A549 (cell line): ENCODE measurements around the gene CCR5AS.

Experiments used
- ATAC-seq, 2 experiments: fragments of 200-7000 bp in 1 of 2; fragments of >200 bp in 1 of 2; cut with Nextera tagmentation in 1 of 2; cut with Tn5 transposase in 1 of 2; 3 replicates each; pipeline versions ENCODE4 v1.8.0 to v1.9.1; 2018 to 2020; ENCODE audit warnings: mild to moderate bottlenecking in 1 of 2, moderate library complexity in 1 of 2
- CTCF ChIA-PET: fragments of 300-600 bp; sonication (Branson Sonifier 250); formaldehyde crosslinking; extraction: SDS; loops from one replicate; lab custom pipeline; 2021; ENCODE audit warnings: antibody characterized with exemption, inconsistent platforms; lab: Yijun Ruan, JAX
- POLR2A ChIA-PET: fragments of 350-600 bp; formaldehyde crosslinking; extraction: SDS; loops from one replicate; lab custom pipeline; 2021; ENCODE audit warnings: antibody characterized with exemption, inconsistent platforms; lab: Yijun Ruan, JAX
- DNase-seq, 2 experiments: peaks; one replicate each; pipeline versions ENCODE4 v3.0.0 to v3.0.0-alpha.2; 2011 to 2016; ENCODE audit warnings: low read depth in 1 of 2, low spot score in 1 of 2
- FAIRE-seq: peaks from 2 replicates; lab custom pipeline; 2011; peaks lifted over from hg19 to GRCh38; lab: Jason Lieb, UNC
- H3K27ac ChIP-seq, 2 experiments: fragments of >200 bp; sonication (Bioruptor Twin); formaldehyde crosslinking; 3 replicates each; pipeline ENCODE4 v1.5.1; 2016 to 2017
- H3K4me1 ChIP-seq: fragments of >200 bp; sonication (Bioruptor Twin); formaldehyde crosslinking; 3 replicates; pipeline ENCODE4 v1.6.1; 2016
- H3K4me2 ChIP-seq: fragments of >200 bp; sonication (Bioruptor Twin); formaldehyde crosslinking; 3 replicates; pipeline ENCODE4 v1.6.1; 2016
- H3K4me3 ChIP-seq: fragments of >200 bp; sonication (Bioruptor Twin); formaldehyde crosslinking; 3 replicates; pipeline ENCODE4 v1.5.1; 2016
- H3K9me3 ChIP-seq: fragments of >200 bp; sonication (Bioruptor Twin); formaldehyde crosslinking; 3 replicates; pipeline ENCODE4 v1.6.1; 2016
- CHD2 ChIP-seq: fragments of 150-350 bp; IDR thresholded peaks from 2 replicates; pipeline ENCODE4 v1.6.1; 2014; ENCODE audit warnings: low read length; ENCODE audit not compliant: partially characterized antibody
- CHD4 ChIP-seq: fragments of 200-600 bp; sonication (generic); IDR thresholded peaks from 2 replicates; pipeline ENCODE4 v1.6.1; 2016; ENCODE audit warnings: antibody characterized with exemption, mild to moderate bottlenecking, borderline replicate concordance
- CTCF ChIP-seq: fragments of >200 bp; sonication (Bioruptor Twin); formaldehyde crosslinking; IDR thresholded peaks from 3 replicates; pipeline ENCODE4 v1.5.1; 2016
- EP300 ChIP-seq, 2 experiments: fragments of >200 bp; sonication (Bioruptor Twin); formaldehyde crosslinking; IDR thresholded peaks; 2 replicates in 1 of 2; 3 replicates in 1 of 2; pipeline ENCODE4 v1.6.1; 2016 to 2017
- FOSB ChIP-seq: fragments of 250-450 bp; sonication (Bioruptor Pico); IDR thresholded peaks from 2 replicates; pipeline ENCODE4 v1.5.0; 2020; ENCODE audit warnings: mild to moderate bottlenecking, moderate library complexity
- GATA3 ChIP-seq: IDR thresholded peaks from 2 replicates; pipeline ENCODE4 v1.6.1; 2012; ENCODE audit warnings: borderline replicate concordance
- HMGXB4 ChIP-seq: fragments of 250-450 bp; sonication (Bioruptor Pico); IDR thresholded peaks from 2 replicates; pipeline ENCODE4 v1.5.0; 2021; ENCODE audit warnings: mild to moderate bottlenecking, moderate library complexity, borderline replicate concordance
- HOXA7 ChIP-seq: fragments of 250-450 bp; sonication (Bioruptor Pico); IDR thresholded peaks from 2 replicates; pipeline ENCODE4 v1.5.0; 2020; ENCODE audit warnings: mild to moderate bottlenecking, moderate library complexity
- HOXB5 ChIP-seq: fragments of 250-450 bp; sonication (Bioruptor Pico); IDR thresholded peaks from 2 replicates; pipeline ENCODE4 v1.5.0; 2020; ENCODE audit warnings: mild to moderate bottlenecking, moderate library complexity
- JUN ChIP-seq, 2 experiments: fragments of >200 bp; sonication (Bioruptor Twin); formaldehyde crosslinking; IDR thresholded peaks; 2 replicates in 1 of 2; 3 replicates in 1 of 2; pipeline ENCODE4 v1.6.1; 2016 to 2017
- MAFK ChIP-seq: fragments of 450-650 bp; IDR thresholded peaks from 2 replicates; pipeline ENCODE4 v1.6.1; 2014; ENCODE audit not compliant: partially characterized antibody
- MAZ ChIP-seq: fragments of 150-350 bp; IDR thresholded peaks from 2 replicates; pipeline ENCODE4 v1.6.1; 2014; ENCODE audit warnings: antibody characterized with exemption, low read depth, low read length, borderline replicate concordance
- MYC ChIP-seq: IDR thresholded peaks from 2 replicates; pipeline ENCODE4 v1.6.1; 2012; ENCODE audit warnings: mild to moderate bottlenecking, inconsistent platforms, low read length, improper control_type of control experiment, borderline replicate concordance
- PHF8 ChIP-seq: fragments of 200-600 bp; sonication (generic); IDR thresholded peaks from 2 replicates; pipeline ENCODE4 v1.6.1; 2016; ENCODE audit warnings: low read depth, mild to moderate bottlenecking, antibody characterized with exemption, moderate library complexity, borderline replicate concordance
- POLR2A ChIP-seq: IDR thresholded peaks from 2 replicates; pipeline ENCODE4 v1.6.1; 2012; ENCODE audit warnings: mild to moderate bottlenecking, low read length
- RAD21 ChIP-seq, 2 experiments: fragments of >200 bp in 1 of 2; sonication (Bioruptor Twin) in 1 of 2; formaldehyde crosslinking in 1 of 2; IDR thresholded peaks in 1 of 2; conservative IDR thresholded peaks in 1 of 2; 2 replicates in 1 of 2; 3 replicates in 1 of 2; pipeline ENCODE4 v1.6.1; 2012 to 2018; ENCODE audit warnings: inconsistent platforms in 1 of 2
- SMC3 ChIP-seq: fragments of >200 bp; sonication (Bioruptor Twin); formaldehyde crosslinking; IDR thresholded peaks from 3 replicates; pipeline ENCODE4 v1.6.1; 2018; ENCODE audit warnings: inconsistent platforms
- TP53 ChIP-seq: fragments of 250-450 bp; sonication (Bioruptor Pico); IDR thresholded peaks from 2 replicates; pipeline ENCODE4 v1.5.0; 2021; ENCODE audit warnings: mild to moderate bottlenecking, moderate library complexity
- ZFP36 ChIP-seq: fragments of 450-650 bp; IDR thresholded peaks from 2 replicates; pipeline ENCODE4 v1.6.1; 2014; ENCODE audit warnings: borderline replicate concordance; ENCODE audit not compliant: partially characterized antibody
- WGBS: methylation state at CpG from one replicate; pipeline ENCODE4 v1.1.6; 2017; ENCODE audit errors: missing lambda C conversion rate; 5-methylcytosine and 5-hydroxymethylcytosine counted together
- TF ChIP-seq, protein P1 (sequence below): IDR thresholded peaks from 2 replicates; pipeline ENCODE4 v1.6.1; 2012
- TF ChIP-seq, protein P2 (sequence below): fragments of 200-600 bp; sonication (generic); IDR thresholded peaks from 2 replicates; pipeline ENCODE4 v1.6.1; 2016; ENCODE audit warnings: antibody characterized with exemption, mild to moderate bottlenecking, moderate library complexity

CCR5AS gene

DNA sequence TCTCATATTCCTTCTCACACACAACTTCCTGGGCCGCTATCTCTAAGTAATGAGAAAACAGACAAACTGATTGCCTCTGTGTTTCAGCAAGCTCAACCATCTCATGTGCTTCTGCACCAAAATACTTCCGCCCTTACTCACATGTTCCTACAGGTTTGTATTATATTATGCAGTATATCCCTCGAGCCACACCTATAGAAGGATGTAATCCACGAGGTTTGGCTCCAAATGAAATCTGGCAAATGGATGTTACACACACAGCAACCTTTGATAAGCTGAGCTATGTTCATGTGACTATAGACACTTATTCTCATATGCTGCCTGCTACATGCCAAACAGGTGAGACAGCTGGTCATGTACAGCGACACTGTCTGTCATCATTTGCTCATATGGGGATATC lies 22.8 kb upstream of the CCR5AS start:
- DNase-seq (no peak), FAIRE-seq (no peak), ATAC-seq (no peak)
- ChIA-PET CTCF (interaction anchor here (1.3 kb wide), 1 partner anchor 13 kb away, joined by 4 read pairs; no protein-coding TSS in a partner anchor), POLR2A (no interaction called here)
- TF ChIP-seq SMC3 = no peak
- TF ChIP-seq CTCF = no peak
- no peak for TF ChIP-seq MAZ
- no peak for TF ChIP-seq ZFP36
- no peak for TF ChIP-seq HOXA7 (CRISPR knock-in tag)
- no peak for TF ChIP-seq CHD2
- TF ChIP-seq POLR2A = no peak
- no peak for TF ChIP-seq EP300 (IDR thresholded peaks at IDR 0.05)
- TF ChIP-seq JUN (IDR thresholded peaks at IDR 0.05) = no peak
- Histone ChIP-seq H3K4me3 (no peak overlapping the region), H3K4me1 (no peaks in the 10 kb centered on the region), H3K9me3 (no peaks in the 10 kb centered on the region), H3K27ac (no peak overlapping the region), H3K4me2 (no peak overlapping the region)
- 26% methylated on average over 5 of the region's 5 CpGs for WGBS

- Histone ChIP-seq H3K4me3 (no peak overlapping the region), H3K4me2 (no peak overlapping the region), H3K27ac (no peak overlapping the region), H3K9me3 (no peaks in the 10 kb centered on the region), H3K4me1 (no peaks in the 10 kb centered on the region)
- TF ChIP-seq MAFK = no peak
- no peak for TF ChIP-seq CHD4
- no peak for TF ChIP-seq PHF8
- TF ChIP-seq TP53 (CRISPR knock-in tag) = no peak
- TF ChIP-seq, protein P1, sequence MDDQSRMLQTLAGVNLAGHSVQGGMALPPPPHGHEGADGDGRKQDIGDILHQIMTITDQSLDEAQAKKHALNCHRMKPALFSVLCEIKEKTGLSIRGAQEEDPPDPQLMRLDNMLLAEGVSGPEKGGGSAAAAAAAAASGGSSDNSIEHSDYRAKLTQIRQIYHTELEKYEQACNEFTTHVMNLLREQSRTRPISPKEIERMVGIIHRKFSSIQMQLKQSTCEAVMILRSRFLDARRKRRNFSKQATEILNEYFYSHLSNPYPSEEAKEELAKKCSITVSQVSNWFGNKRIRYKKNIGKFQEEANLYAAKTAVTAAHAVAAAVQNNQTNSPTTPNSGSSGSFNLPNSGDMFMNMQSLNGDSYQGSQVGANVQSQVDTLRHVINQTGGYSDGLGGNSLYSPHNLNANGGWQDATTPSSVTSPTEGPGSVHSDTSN = no peak
- TF ChIP-seq JUN (IDR thresholded peaks at IDR 0.05) = no peak
- no peak for TF ChIP-seq FOSB (CRISPR knock-in tag)
- no peak for TF ChIP-seq HOXB5
- TF ChIP-seq GATA3 = no peak
- no peak for TF ChIP-seq HMGXB4
- TF ChIP-seq MYC = no peak
- TF ChIP-seq, protein P2, sequence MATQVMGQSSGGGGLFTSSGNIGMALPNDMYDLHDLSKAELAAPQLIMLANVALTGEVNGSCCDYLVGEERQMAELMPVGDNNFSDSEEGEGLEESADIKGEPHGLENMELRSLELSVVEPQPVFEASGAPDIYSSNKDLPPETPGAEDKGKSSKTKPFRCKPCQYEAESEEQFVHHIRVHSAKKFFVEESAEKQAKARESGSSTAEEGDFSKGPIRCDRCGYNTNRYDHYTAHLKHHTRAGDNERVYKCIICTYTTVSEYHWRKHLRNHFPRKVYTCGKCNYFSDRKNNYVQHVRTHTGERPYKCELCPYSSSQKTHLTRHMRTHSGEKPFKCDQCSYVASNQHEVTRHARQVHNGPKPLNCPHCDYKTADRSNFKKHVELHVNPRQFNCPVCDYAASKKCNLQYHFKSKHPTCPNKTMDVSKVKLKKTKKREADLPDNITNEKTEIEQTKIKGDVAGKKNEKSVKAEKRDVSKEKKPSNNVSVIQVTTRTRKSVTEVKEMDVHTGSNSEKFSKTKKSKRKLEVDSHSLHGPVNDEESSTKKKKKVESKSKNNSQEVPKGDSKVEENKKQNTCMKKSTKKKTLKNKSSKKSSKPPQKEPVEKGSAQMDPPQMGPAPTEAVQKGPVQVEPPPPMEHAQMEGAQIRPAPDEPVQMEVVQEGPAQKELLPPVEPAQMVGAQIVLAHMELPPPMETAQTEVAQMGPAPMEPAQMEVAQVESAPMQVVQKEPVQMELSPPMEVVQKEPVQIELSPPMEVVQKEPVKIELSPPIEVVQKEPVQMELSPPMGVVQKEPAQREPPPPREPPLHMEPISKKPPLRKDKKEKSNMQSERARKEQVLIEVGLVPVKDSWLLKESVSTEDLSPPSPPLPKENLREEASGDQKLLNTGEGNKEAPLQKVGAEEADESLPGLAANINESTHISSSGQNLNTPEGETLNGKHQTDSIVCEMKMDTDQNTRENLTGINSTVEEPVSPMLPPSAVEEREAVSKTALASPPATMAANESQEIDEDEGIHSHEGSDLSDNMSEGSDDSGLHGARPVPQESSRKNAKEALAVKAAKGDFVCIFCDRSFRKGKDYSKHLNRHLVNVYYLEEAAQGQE = no peak
- TF ChIP-seq RAD21 (conservative IDR thresholded peaks at IDR 0.05 in 1 of 2, IDR thresholded peaks at IDR 0.05 in 1 of 2) = no peak
- no peak for TF ChIP-seq CHD2
- WGBS = 60% methylated on average over 5 of the region's 5 CpGs
- ChIA-PET CTCF (interaction anchor here (1.3 kb wide), 1 partner anchor 13 kb away, joined by 4 read pairs; no protein-coding TSS in a partner anchor), POLR2A (no interaction called here)
- FAIRE-seq (no peak), ATAC-seq (no peak), DNase-seq (no peak)
Measured at GRCh38 chr3:46429250-46429649, 22.4 kb upstream of the CCR5AS start.
